OCI-M1 (cell line): ENCODE measurements around the gene BNC2.

Experiments used
- DNase-seq: peaks from one replicate; lab custom pipeline; 2025; lab: John Stamatoyannopoulos, UW

BNC2 gene

GRCh38 chr9:16627967-16628366 is 242.5 kb downstream of the BNC2 start:
- DNase-seq = no peak

GRCh38 chr9:16627521-16627920 is 242.9 kb downstream of the BNC2 start:
- no peak for DNase-seq

DNA sequence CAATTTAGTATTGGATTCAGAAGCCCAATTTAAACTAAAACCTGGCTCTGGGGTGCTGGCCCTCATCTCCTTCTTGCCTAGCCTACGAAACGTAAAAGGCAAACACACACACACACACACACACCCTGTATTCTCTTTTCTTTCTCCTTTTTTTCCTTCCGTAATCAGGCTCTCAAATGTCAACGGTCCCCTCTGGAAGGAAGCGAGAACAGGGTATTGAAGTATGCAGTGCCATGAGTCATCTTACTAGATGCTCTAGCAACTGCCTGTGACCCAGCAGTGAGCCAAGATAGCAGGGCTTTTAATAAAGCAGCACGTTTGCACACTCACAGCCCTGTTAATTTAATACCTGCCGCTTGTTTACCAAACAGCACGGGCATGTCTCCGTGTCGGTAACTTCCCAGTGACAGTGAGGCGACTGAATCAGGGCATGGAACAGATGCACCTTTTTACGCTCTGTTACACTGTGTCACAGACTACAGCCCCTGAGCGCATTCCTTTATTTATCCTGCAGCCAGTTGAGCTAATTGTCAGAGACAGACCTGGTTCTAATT is 243.8 kb downstream of the BNC2 start:
- DNase-seq = no peak

- DNase-seq = no peak
These were observed 244.7 kb downstream of the BNC2 start for GRCh38 chr9:16625811-16626210.

GRCh38 chr9:16625161-16625631 is 245.3 kb downstream of the BNC2 start:
- DNase-seq = no peak

DNA sequence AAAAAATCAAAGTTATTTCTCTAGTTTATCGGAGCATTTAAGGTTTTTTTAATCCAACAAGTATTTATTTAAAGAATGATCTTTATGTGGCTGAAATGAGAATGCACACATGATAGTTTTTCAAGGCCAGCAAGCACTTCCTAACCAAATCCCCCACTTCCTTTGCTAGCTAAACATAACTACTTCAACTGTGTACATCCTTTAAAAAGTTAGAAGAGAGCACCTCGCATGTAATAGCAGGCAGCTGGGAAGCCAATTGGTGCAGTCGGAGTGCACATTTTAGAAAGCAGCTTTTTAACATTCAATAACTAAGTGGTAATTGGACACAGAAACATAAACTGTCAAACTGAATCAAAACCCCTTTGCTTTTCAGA is 245.7 kb downstream of the BNC2 start:
- no peak for DNase-seq

GRCh38 chr9:16623989-16624743 is 246.3 kb downstream of the BNC2 start:
- no peak for DNase-seq

- no peak for DNase-seq
These were observed 247.9 kb downstream of the BNC2 start for GRCh38 chr9:16622541-16622940.

DNA sequence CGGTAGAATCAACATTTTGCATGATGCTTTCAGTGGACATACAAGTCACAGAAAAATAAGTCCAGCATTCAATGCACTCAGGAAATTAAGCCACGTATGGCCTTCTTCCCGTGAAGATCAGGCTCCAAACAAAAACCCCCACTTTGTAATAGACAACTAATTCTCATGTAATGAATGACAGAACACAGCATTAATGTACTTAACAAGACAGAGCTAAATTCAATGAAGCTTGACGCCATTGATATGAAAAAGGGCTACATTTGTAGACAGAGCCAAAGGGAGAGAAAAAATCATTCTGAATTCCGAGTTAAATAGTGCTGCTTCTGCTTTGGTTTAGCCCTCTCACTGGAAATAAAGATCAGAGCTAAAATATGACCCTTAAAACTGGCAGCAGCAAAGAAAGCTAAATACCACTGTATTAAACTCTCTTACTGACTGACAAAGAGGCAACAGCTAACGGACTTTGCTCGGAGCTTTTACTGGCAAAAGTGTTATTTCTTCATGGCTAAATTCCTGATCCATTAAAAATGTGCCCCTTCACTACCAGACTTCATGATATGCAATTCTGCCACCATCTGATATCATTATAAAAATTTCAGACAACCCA is 250.5 kb downstream of the BNC2 start:
- no peak for DNase-seq

DNA sequence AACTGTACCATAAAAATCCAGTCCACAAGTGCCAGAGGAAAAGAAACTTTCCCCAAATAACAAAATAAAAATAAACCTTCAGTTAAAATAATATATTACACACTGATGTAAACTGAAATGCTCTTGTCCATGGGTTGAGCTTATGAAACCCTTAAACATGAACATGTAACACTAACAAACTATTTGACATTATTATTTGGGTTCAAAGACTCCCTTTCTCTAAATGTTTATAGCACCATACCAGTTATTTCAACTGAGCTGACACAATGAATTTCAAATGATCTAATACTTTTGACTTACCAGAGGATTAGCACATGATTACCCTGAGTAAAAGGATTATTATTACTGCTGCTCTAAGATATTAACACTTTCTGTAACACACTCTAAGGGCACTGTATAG is 251.1 kb downstream of the BNC2 start:
- DNase-seq = no peak

- no peak for DNase-seq
These were observed 251.9 kb downstream of the BNC2 start for GRCh38 chr9:16618524-16618923.

DNA sequence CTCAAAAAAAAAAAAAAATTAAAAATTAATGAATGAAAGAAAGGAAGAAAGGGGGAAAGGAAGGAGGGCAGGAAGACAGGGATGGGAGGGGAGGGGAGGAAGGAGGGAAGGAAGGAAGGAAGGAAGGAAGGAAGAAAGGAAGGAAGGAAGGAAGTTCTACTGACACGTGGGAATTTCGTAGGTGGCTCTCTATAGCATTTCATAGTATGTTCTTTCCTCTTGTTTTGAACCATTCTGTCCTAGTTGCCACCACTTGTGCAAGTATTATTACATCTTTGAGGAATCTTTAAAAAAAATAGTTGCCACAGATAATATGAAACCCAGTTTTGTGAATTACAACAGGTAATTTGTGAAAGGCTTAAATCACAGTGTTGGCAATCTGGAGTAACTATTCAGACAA is 253.8 kb downstream of the BNC2 start:
- DNase-seq = no peak

DNA sequence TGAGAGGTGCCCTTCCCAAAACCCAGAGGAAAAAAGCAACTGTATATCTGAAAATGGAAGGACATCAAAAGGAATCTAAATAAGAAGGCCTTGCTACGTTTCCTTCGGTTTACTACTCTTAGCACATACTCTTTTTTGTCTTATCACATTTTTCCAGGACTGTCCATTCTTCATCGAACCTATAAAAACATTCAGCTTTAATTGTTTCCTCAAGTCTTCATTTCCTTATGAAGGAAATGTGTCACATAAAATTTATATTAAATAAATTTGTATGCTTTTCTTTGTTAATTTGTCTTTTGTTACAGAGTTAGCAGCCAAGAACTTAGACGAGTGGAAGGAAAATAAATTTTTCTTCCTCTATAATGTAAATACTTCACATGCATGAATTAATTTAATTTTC is 255.0 kb downstream of the BNC2 start:
- no peak for DNase-seq

- DNase-seq = no peak
These were observed 256.9 kb downstream of the BNC2 start for GRCh38 chr9:16613605-16614004.

- DNase-seq = no peak
These were observed 257.4 kb downstream of the BNC2 start for GRCh38 chr9:16613051-16613450.

DNA sequence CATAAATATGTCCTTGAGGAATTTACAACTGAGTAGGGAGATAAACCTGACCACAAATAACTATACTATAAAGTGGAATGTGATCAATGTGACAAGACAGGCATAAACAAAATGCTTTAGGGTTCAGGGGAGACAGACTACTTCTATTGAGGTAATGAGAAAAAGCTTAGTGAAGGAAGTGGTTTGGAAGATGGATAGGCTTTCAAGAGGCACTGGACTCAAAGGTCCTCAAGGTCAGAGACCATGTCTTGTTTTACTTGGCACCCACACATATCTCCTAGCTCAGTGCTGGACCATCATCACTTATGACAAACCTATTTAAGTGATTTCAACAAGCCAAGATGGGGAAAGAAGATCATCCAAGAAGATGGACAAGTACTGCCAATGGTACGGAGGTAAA is 257.8 kb downstream of the BNC2 start:
- no peak for DNase-seq

- DNase-seq = no peak
These were observed 258.5 kb downstream of the BNC2 start for GRCh38 chr9:16611983-16612382.

- no peak for DNase-seq
These were observed 259.5 kb downstream of the BNC2 start for GRCh38 chr9:16611001-16611400.

- DNase-seq = no peak
These were observed 259.9 kb downstream of the BNC2 start for GRCh38 chr9:16610538-16610937.

DNA sequence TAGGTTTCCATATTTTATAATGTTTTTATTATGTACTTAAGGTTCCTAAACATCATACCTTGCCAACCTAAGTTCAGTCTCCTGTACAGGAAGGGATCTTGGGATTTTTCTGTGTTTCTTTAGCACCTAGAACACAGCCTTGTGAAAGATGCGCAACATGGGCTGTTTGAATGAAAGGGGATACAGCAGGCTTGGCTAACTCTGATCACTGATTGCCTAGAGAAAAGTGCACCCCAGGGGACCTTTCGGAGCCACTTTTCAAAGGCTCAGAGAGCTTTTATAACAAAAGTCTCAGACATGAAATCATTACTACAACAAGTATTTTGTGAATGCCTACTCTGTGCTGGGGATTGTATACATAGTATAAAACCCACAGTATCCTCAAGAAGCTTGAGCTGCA is 261.6 kb downstream of the BNC2 start:
- DNase-seq = no peak

DNA sequence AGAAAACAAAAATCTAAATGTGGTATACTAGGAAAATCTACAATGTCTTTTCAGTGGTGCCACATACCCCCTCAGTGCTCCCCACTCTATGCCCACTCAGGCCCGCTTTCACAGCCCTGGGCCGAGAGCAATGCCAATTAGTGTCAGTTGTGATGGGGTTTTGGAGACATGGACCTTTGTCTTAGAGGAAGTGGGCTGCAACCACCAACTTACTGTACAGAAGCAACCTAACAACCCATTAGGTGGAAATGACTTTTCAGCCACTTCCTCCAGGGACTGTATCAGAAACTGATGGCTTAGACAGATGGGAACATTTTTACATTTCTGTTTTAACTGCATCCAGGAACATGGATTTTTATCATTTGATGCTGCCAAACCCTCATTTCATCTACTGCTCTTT is 268.0 kb downstream of the BNC2 start:
- DNase-seq = no peak

GRCh38 chr9:16601991-16602390 is 268.5 kb downstream of the BNC2 start:
- no peak for DNase-seq

GRCh38 chr9:16598316-16598715 is 272.2 kb downstream of the BNC2 start:
- no peak for DNase-seq

DNA sequence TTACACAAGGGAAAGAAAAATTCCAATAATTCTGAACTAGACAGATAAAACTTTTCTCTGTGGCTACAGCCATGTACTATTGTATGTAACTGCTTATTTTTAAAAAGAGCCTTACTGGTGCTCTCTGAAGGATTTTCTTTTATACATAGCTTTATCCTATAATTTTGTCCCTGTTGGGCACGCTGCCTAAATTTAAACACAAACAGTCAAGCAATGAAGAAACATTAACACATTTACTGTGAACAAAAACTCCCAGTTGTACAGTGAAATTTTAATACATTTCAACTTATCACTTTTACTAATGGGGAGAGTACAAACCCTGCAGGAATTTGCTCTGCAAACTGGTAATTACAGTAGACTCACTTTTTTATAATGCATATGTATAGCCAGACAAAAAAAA is 273.3 kb downstream of the BNC2 start:
- no peak for DNase-seq
